CD4-positive, alpha-beta T cell treated with Interleukin-4 for 1 hour (primary cell): ENCODE results near the gene HES3.

Experiments used
- DNase-seq, 2 donors: peaks; one replicate each; pipeline ENCODE4 v3.0.0-alpha.2; 2020 to 2022

The HES3 gene

DNA sequence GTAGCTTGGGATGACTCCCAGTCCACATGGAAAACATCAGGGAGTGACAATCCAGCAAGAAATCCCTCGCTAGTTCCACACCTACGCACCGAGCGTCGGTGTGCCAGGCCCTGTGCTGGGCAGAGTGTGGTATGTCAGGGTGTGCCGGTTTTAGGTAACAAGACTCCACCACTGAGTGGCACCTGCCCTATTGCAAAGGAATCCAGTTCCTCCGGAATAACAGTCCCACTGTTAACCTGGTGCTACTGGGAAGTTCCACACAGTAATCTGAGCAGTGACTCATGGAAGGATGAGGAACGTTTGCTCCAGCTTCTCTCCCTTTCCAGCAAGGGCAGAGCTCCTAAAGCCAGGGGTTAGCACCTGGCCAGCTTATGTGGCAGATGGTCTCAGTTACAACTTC lies 23.7 kb upstream of the HES3 start:
- DNase-seq: no peak

- DNase-seq: no peak
These were observed 22.7 kb upstream of the HES3 start for GRCh38 chr1:6221210-6221784.

DNA sequence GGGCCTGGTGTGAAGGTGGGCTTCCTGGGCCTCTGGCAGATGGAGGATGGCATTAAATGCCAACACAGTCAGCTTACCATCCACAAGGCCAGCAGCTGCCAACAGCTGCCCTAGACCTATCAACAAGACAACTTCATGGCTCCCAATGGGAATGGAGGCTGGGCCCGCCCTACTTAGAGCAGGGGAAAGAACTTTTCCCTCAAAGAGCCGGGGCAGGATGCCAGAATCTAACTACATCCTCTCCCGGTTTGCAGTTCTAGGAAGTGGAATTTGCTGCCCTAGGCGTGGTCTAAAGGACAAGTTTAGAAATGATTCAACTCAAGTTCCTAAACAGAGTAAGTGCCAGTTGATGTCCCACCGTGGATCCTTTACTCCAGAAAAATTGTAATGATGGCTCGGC lies 21.3 kb upstream of the HES3 start:
- no peak for DNase-seq

- DNase-seq: no peak
These were observed 20.4 kb upstream of the HES3 start for GRCh38 chr1:6223617-6224016.

GRCh38 chr1:6224718-6225117 lies 19.3 kb upstream of the HES3 start:
- no peak for DNase-seq

DNA sequence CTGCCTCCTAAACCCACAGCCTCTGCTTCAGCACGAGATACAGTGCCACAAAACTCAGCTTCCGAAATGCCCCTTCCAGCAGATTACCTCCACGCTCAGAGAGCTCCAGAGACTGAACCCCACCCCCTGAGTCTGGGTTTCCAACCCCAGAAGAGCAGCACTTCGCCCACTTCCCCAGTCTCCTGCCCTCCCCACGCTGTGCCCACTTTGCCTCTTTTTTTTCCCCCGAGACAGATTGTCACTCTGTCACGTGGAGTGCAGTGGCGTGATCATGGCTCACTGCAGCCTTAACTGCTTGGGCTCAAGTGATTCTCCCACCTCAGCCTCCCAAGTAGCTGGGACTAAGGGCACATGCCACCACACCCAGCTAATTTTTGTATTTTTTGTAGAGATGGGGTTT lies 18.3 kb upstream of the HES3 start:
- no peak for DNase-seq

DNA sequence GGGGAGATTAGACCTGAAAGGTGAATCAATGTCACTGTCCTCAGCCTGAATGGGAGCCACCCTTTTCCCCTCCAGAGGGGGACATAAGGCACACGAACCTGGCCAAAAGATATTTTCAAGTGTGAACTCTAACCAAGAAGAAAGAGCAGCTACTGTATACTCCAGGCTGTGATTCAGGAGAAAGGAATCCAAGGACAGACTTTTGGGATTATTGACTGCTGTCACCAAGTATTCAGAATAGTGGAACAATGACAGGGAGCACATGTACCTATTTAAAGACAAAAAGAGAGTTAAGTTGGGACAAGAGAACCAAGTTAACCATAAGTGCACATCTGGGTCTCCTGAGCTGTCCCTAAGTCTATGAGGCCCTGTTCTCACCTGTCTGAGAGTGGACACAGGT lies 10.6 kb upstream of the HES3 start:
- no peak for DNase-seq

DNA sequence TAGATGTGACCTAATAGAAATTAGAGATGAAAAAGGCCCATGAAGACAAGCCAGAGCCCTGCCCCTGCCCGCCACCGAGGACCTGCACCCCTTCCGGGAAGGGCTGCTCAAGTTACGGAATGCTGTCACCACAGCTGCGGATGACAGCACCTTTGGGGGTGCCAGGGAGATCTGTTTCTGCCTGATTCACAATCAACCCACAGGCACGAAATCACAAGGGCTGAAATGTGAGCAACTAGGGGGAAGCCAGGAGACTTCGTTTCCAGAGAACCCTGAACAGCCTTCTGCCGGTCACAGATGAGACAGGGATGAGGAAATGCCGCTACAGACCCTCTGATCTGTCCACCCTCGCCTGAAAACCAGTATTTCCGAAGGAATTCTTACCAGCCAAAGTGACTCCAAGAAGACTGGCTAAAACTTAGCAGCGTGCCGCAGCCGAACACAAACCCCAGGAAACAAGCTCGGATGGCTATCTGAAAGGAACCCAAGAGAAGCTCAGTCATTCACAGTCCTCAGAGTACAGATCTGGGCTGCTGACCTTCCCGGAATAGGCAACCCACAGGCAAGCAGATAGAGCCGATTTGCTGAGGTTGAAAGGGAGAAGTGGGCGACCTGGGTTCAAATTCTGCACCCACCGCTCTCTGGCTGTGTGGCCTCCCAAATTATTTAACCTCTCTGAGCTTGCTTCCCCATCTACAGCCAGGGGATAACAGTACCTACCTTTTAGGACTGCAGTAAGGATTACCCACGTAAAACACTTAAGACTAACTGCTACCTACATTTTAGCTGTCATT lies 9.3 kb upstream of the HES3 start:
- no peak for DNase-seq

DNA sequence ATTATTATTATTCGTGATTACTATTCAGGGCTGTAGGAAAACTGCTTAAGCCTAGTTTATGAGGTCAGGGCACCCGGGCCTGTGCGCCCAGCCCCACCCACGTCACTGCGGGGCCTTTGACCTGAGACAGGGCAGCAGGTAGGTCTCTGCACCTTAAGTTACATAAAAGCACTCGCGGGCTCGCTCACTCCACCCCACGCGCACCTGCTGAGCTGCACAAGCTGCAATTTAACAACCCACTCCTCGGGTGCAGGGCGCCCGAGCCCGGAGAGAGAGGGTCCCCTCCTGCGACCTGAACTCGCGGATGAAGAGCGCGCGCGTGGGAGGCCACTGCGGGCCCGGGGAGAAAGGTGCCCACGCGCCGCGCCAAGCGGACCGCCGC lies 8.7 kb upstream of the HES3 start:
- peak in 1 of 2 donors; percentile 15 for DNase-seq

DNA sequence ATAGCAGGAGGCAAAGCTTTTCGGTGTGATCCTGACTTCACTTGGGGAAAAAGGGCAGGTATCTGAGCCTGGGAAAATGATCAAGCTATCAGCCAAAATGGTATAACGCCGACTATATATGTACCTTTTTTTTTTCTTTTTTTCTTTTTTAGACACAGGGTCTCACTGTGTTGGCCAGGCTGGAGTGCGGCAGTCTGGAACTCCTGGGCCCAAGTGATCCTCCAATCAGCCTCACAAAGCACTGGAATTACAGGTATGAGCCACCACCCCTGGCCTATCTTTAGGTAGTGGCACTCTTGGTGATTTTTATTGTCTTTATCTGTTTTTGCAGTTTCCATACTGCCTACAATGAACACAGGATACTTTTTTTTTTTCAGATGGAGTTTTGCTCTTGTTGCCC lies 6.9 kb upstream of the HES3 start:
- DNase-seq: no peak

- DNase-seq: no peak
These were observed 4.7 kb upstream of the HES3 start for GRCh38 chr1:6239213-6239752.

DNA sequence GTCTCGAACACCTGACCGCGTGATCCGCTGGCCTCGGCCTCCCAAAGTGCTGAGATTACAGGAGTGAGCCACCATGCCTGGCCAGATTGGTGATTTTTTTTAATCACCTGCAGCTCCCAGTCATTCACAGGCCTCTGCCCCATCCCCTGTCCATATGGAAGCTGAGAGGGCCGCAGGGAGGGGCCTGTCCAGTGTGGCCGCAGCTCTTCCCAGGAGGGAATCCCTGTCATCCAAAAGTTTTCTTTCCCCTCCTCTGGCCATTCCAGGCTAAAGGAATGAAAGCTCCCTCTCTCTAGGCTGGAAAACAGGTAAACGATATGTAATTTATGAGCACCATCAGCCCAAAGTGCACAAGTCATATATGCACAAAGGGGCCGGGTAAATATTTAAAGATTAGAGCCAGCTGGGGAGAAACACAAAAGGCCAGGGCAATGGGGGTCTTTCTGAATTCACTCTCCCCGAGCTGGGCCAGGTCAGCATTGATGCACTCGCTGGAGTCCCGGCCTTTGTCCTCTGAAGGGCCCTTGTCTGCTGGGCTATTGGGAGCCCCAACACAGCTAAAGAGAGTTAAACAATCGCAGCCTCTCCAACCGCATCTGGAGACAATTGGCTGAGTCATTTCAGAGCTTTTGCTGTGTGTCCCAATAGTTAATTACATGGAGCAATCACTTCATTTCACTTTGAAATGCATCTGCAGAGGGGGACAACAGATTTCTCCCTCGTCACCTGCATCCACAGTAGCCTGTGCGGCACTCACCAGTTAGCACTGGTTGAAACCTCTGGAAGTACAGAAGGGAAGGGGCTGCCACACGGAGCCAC lies 3.8 kb upstream of the HES3 start:
- no peak for DNase-seq

GRCh38 chr1:6241107-6241886 lies 2.7 kb upstream of the HES3 start:
- DNase-seq: no peak

- no peak for DNase-seq
These were observed 1.9 kb upstream of the HES3 start for GRCh38 chr1:6241887-6242740.

- DNase-seq: no peak
These were observed 735 bp upstream of the HES3 start for GRCh38 chr1:6243053-6243834.

GRCh38 chr1:6244401-6245049 lies 546 bp downstream of the HES3 start:
- no peak for DNase-seq

DNA sequence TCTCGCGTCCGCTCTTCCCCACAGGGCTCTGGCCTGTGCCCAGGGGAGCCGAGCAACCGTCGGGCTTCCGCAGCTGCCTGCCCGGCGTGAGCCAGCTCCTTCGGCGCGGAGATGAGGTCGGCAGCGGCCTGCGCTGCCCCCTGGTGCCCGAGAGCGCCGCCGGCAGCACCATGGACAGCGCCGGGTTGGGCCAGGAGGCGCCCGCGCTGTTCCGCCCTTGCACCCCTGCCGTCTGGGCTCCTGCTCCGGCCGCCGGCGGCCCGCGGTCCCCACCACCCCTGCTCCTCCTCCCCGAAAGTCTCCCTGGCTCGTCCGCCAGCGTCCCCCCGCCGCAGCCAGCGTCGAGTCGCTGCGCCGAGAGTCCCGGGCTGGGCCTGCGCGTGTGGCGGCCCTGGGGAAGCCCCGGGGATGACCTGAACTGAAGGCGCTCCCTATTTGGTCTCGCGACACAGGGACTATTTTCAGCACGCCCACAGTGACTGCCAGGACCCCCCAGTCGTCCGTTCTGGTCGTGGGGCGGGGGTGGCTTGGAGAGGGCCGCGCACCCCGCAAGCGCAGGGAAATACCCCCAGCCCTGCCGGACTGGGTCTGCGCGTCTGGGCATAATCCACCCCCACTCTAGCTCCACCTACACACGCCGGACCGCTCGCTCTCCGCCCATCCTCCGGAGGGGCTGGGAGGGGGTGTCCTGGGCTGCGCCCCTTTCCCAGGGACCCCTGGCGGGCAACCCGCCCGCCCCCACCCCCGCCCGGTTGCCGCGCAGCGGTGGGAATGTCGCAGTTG lies 1.3 kb downstream of the HES3 start:
- DNase-seq: peak; percentile 74 to 79

DNA sequence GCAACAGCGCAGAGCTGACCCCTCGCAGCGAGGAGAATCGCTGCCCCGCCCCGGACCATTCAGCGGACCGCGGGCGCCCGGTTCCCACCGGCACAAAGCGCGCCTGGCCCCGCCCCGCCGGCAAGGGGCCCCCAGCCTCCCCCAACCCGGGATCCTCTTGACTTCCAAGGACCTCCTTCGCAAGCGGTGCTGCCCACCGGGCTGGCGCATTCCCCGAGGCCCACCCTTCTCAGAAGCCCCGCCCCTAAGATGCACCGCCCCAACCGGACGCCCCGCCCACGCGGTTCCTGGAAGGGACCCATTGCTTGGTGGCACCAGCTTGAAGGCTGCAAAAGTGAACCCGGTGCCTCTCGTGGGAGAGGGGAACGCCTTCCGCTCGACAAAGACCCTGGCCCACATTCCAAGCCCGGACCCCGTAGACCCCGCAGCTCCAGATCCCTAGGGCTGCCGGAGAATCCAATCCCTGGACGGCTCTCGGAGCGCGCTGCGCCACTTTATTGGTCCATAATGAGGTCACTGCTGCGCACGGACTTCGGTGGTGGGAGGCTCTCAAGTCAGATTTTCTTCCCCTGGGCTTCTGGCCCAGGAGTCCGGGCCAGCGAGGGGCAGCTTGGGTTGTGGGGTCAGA lies 2.0 kb downstream of the HES3 start:
- peak in 1 of 2 donors; percentile 46 for DNase-seq
